Middle frontal gyrus (tissue), 1 donor: ENCODE results near the gene C19orf47.

ENCODE experiments used
- DNase-seq: peaks from one replicate; pipeline ENCODE4 v3.0.0-alpha.2; 2015; ENCODE audit warnings: low spot score; ENCODE audit errors: extremely low spot score

C19orf47 gene

DNA sequence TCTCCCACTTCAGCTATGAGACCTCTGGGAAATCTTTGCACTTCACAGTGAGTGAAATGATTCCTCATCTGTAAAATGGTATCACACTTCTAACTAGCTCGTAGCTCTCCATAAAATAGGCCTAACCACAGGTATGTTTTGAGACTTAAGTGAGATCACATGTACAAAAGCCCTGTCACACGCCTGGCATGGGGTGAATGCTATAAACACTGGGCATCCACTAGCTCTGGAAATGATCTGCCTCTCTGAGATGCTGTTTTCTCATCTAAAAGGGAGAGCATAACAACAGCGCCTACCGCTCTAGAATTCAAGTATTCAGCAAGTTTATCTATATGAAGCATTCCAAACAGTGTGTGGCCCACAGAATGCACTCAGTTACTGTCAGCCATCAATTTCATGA, 65.3 kb downstream of the C19orf47 start:
- no peak for DNase-seq

DNA sequence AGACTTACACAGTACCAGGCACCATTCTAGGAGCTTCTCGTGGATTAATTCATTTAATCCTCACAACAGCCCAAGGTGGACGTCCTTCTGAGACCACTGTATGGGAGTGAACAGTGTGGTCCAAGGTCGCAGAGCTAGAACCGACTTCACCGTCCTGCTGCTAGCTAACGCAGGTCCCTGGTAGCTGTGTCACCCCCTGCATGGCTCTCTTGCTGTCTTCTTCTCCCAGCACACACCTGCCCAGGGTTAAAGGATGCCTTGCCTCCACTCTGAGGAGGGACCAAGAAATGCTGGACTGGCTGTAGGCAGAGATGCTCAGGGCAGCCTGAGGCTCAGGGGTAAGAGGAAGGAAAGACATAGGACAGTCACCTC, 66.0 kb downstream of the C19orf47 start:
- no peak for DNase-seq

DNA sequence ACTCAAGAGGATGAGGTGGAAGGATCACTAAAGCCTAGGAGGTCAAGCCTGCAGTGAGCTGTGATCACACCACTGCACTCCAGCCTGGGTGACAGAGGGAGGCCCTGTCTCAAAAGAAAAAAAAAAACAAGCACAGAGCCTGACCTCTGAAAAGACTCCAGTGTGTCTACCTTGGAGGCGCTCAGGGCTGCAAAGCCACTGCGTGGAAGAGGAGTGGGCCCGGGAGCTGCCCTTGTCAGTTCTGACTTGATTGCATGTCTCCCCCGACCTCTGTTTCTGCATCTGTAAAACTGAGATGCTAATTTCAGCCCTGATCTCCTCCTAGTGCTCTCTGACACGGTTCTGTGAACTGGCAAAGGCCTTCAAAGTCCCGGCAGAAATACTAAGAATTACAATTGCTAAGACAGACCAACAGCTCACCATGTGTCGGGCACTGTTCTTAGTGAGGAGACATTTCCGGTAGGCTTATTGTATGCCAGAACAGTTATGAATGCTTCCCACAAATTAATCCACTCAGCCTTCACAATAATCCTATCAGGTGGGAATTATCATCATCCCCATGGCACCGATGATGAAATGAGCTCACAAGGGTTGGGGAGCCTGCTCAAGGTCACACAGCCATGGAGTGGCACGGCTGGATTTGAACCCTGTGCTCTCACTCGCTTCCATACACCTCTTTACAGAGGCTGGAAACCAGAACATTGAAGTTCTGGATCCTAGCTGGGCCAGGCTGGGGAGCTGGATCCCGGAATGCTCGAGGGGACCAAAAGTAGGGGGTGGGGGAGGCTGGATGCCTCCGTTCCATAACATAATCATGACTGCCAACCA, 66.6 kb downstream of the C19orf47 start:
- no peak for DNase-seq

- DNase-seq = no peak
Observed at GRCh38 chr19:40280608-40281221, 67.5 kb downstream of the C19orf47 start.

DNA sequence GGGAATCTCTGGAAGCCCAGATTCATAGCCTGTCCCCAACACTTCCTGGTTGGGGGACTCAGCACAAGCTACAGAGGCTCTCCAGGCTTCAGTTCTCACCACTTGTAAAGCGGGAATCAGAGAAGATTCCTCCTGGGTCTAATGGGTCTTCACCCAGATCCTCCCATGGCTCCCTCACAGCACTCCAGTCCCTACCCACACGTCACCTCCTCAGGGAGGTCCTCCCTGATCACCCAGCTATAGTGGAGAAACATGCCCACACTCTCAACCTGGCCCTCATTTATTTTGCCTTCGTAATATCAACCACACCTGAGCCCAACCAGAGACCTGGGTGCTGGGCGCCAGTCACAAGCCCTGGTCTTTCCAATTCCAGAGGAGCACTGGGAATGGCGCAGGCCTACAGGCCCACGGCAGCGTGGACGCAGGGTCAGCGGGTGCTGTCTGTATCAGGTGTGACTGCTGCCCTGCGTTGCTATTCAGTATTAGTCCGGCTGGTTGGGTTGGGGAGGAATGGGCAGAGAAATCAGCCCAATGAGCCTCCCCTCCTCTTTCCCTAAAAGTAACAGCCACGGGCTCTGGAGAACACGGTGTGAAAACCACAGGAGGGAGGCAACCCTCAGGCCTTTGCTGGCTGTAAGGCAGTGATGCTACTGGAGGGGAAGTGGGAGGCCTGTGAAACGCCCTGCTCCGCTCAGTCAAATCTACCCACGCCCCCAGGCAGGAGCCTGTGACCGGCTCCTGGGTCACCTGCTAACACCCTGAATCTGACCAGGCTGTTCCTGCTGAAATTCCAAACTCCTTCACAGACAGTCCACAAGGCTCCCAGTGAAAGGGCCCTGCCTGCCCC, 68.2 kb downstream of the C19orf47 start:
- no peak for DNase-seq

DNA sequence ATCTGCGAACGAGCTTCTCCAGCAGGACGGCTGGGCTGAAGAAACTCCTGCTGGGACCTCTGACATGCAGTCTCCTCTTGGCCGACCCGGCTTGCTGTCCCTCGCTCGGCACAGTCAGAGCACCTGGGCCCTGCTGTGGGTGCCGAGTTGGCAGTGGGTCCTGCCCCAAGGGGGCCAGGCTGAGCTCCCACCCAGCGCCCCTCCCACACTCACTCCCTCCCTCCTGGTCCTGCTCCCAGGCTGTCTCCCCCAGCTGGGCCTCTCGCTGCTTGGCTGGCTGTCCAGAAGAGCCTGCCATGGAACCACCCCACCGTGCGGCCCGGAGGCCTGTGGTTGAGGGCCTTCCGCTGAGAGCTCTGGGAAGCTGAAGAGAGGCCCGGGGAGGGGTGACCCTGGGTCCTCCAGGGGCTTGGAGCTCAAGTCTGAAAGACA, 69.1 kb downstream of the C19orf47 start:
- no peak for DNase-seq

DNA sequence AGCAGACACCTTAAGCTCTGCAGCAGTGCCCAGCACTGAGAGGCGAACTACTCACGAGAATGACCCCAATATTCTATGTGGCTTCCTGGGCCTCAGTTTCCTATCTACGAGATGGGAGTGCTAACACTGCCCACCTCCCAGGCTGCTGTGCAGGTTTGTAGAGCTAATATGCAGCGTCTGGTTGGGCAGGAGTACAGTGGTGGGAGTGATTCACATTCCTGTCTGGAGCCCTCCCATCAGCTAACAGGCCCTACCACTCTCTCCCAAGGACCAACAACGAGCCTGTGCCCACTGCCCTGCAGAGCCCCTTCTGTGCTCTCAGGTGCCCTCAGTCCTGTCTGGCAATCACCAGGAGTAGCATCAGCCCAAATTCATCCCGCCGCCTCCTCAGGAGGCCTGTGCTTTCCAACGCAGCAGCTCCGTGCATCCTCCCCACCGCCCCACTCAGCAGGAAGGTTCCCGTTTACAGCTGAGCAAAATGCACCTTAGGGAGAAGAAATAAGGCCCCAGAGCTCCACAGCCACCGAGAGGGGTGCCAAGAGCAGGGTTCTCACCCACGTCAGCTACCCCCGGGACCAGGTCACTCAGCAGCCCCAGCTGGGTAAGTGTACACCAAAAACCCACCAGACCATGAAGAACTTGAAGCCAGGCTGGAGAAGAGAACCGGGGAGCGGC, 69.7 kb downstream of the C19orf47 start:
- no peak for DNase-seq

DNA sequence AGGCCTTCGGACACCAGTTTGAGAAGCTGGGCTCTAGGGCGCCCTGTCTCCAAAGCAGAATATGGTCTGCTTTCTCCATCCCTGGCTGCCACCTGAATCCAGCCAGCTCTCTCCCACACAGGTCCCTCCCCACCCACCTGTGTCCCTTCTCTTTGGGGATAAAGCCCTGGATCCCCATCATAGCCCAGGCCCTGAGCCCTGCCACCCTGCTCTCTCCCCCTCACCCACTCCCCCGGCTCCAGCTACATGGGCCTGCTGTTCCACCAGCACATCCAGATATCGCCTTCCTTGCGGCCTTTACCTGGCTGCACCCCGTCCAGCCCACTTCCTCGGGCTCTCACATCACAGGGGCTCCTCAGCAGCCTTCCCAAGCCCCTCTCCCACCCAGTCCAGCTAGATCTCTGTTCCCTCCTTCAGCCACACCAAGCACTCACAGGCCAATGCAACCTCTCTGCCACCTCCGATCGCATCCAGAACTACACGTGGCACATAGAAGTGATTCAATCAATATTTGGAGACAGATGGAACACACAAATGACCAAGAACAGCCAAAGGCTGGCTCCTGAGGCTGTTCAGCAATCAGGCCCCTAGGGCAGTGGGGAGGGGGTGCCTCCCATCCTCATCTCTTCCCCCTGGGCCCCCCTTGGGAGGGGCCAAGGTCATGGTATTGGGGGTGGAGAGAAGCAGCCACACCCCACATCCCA, 70.7 kb downstream of the C19orf47 start:
- no peak for DNase-seq

DNA sequence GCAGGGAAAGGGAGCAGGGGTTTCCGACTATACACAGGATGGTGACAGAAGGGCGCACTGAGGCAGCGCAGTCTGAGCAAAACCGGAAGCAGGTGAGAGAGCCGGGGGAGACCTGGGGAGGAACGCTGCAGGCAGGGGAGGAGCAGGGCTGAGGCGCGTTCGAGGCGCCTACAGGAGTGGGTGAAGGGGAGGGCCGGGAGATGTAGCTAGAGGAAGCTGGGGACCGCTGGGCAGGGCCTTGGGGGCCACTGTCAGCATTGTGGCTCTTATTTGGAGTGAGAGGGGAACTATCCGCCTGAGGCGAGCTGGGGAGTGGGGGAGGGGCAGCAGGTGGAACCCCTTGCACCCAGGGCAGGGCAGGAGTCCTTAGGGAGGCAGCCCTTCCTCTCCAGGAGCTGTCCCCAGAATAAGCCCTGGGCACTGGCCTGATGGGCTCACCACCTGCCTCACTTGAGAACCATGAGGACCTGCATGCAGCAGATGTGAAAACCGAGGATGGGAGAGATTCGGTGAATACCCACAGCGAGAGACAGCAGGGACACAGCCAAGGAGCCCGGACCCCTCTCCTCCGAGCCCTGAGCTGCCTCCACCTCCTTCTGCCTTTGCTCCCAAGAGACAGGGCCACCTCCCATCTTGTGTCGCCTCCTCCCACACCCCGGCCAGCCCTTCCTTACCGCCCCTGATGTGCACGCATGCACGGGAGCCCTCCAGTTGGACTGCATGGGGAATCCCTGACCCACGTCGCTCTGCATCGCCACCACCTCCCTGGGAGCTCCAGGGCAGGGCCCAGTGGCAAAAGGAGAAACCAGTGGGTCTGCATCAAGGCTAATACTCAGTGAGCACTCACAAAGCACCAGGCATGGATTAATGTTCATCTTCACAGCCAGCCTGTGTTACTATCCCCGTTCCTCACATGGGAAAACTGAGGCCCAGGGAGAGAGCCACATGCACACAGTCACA, 73.3 kb downstream of the C19orf47 start:
- no peak for DNase-seq

GRCh38 chr19:40273469-40274360, 74.5 kb downstream of the C19orf47 start:
- DNase-seq = no peak

DNA sequence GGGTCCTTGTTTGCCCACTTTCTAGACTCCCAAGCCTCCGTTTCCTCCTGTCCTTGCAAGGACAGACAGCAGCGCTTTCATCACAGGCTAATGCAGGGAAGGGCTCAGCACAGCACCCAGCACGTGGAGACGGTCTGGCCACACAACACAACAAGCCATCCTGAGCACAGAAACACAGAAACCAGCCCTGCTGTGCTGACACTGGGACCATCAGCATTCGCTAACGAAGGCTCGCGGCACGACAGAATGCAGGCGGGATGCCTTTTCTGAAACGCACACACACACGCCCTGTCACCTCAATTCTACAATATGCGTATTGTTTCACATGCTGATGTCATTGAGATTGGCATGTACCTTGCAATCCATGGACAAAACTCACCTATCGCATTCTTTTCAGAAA, 75.9 kb downstream of the C19orf47 start:
- DNase-seq = no peak

- no peak for DNase-seq
Observed at GRCh38 chr19:40271706-40272105, 76.5 kb downstream of the C19orf47 start.

DNA sequence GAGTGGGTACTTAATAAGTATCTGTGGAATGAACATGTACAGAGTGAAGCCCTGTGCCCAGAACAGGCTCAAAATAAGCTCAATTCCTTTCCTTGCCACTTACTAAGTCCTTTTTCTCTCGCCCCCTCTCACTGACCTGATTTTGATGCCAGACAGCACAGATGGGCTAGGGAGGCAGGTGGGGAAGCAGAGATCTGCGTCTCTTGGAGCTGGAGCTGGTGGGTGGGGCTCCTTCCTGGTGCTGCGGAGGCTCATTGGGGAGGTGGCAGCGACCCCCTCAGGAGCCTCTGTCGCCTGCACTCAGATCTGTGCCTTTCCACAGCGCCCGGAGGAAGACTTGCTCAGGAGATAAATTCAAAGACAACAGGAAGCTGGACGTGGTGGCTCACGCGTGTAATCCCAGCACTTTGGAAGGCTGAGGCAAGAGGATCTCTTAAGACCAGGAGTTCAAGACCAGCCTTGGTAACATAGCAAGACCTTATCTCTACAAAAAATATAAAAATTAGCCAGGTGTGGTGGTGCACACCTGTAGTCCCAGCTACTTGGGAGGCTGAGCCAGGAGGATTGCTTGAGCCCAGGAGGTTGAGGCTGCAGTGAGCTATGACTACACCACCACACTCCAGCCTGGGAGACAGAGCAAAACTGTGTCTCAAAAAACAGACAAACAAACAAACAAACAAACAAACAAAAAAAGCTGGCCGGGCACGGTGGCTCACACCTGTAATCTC, 77.7 kb downstream of the C19orf47 start:
- no peak for DNase-seq
